GM21576 (cell line): ENCODE data around the gene ARHGAP19.
"Not testable (repeated sequence)": the region's sequence is repeated elsewhere in the genome, so short reads cannot be mapped to it uniquely, and the experiment has no call there.

Experiments used
- ATAC-seq: cut with Tn5 transposase; IDR thresholded peaks from one replicate; pipeline ENCODE4 v1.9.1; 2021; ENCODE audit warnings: mild to moderate bottlenecking, moderate library complexity; ENCODE audit not compliant: unreplicated experiment

ARHGAP19 gene

DNA sequence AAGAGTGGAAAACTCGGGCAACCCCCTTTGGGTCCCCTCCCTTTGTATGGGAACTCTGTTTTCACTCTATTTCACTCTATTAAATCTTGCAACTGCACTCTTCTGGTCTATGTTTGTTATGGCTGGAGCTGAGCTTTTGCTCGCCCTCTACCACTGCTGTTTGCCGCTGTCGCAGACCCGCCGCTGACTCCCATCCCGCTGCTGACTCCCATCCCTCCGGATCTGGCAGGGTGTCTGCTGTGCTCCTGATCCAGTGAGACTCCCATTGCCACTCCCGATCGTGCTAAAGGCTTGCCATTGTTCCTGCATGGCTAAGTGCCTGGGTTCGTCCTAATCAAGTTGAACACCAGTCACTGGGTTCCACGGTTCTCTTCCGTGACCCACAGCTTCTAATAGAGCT, 2.4 kb downstream of the ARHGAP19 start:
- ATAC-seq = not testable (repeated sequence)

DNA sequence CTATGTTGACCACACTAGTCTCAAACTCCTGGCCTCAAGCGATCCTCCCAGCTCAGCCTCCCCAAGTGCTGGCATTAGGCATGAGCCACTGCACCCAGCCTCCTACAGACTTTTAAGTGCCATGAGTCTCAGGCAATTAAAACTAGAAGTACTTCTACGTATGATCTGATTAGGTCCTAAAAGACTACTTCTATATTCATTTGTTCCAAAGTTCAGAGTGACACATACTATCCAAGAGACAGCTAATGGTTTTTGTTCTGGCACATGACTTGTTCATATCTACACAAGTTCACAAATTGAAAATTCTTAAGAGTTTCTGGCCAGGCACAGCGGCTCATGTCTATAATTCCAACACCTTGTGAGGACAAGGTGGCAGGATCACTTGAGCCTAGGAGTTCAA, 11.7 kb downstream of the ARHGAP19 start:
- ATAC-seq = no peak

- ATAC-seq = no peak
Observed at GRCh38 chr10:97279121-97279815, 13.2 kb downstream of the ARHGAP19 start.

- ATAC-seq = no peak
Observed at GRCh38 chr10:97278491-97278989, 13.9 kb downstream of the ARHGAP19 start.

DNA sequence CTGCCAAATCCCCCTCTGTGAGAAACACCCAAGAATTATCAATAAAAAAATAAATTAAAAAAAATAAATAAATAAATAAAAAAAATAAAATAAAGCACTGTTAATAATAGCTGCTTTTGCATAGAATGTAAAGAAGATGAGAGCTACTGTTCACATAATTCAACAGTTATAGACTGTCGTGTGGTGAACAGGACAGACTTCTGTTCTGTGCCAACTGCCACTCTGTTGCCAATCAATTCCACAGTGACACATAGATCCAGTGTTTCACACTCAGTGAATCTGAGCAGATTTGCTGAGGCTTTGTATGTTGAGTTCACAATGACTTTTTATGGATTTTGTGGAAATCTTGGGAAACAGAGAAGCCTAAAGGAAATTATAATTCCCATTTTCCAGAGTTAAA, 14.9 kb downstream of the ARHGAP19 start:
- no peak for ATAC-seq

GRCh38 chr10:97274828-97275227, 17.6 kb downstream of the ARHGAP19 start:
- ATAC-seq = no peak

DNA sequence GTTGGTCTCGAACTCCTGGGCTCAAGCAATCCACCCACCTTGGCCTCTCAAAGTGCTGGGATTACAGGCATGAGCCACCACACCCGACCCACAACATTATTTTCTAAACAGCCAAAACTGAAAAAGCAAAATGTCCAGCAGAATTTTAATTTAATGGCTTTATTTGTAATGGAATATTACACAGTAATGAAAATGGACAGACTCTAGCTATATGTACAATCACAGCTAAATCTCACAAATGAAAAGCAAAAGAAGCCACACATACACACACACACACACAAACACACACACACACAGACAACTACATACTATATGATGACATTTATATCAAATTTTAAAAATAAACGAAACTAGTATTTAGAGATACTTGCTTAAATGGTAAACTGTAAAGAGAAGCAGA, 18.7 kb downstream of the ARHGAP19 start:
- ATAC-seq = no peak

- no peak for ATAC-seq
Observed at GRCh38 chr10:97270523-97271154, 21.8 kb downstream of the ARHGAP19 start.

- no peak for ATAC-seq
Observed at GRCh38 chr10:97267671-97268070, 24.8 kb downstream of the ARHGAP19 start.

- not testable (repeated sequence) for ATAC-seq
Observed at GRCh38 chr10:97265095-97265494, 27.3 kb downstream of the ARHGAP19 start.

- no peak for ATAC-seq
Observed at GRCh38 chr10:97263971-97264370, 28.5 kb downstream of the ARHGAP19 start.

- no peak for ATAC-seq
Observed at GRCh38 chr10:97261656-97262055, 30.8 kb downstream of the ARHGAP19 start.

- no peak for ATAC-seq
Observed at GRCh38 chr10:97261183-97261582, 31.3 kb downstream of the ARHGAP19 start.

DNA sequence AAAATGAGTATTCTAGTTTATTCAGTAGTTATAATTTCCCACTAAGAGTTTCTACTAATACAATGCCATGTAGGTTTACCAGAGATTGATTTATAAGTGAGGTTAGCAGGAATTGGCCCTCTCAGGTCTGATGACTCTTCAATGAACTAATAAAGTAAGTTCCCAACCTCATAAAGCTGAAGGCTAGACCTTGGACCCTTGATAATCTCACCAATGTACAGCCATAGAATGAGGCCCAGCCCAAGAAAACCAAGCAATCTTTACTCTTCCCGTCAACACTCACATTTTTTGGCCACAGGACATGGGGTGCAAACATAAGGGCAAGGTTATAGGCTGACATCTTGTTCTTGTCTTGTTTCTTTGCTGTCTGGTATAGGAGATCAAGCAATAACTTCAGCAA, 33.3 kb downstream of the ARHGAP19 start:
- ATAC-seq = no peak

DNA sequence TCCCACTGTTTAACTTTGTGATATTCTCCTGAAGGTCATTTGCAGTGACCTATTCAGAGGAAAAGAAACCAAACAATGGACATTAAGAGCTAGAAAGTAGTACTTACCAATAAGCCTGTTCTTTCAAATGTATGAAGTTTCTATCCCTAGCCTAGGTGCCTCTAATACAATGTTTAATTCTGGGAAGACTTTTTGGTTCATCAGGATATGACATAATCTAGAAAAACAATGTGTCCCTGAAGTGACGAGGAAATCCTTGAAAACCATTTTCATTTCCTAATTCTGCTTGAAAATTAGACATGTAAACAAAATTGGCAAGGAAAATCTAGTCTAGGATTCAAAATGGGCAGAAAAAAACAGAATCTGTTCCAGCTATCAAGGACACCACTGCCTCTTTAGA, 36.1 kb downstream of the ARHGAP19 start:
- no peak for ATAC-seq

GRCh38 chr10:97255512-97256293, 36.7 kb downstream of the ARHGAP19 start:
- no peak for ATAC-seq

DNA sequence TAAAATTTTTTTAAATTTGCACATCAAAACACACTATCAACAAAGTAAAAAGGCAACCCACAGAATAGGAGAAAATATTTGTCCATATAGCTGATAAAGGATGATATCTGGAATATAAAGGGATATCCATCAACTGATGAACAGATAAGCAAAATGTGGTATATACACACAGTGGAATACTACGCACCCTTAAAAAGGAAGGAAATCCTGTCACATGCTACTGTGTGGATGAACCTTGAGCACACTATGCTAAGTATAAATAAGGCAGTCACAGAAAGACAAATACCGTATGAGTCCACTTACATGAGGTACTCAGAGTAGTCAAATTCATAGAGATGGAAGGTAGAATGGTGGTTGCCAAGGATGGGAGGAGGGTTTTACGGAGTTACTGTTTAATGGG, 37.7 kb downstream of the ARHGAP19 start:
- no peak for ATAC-seq

GRCh38 chr10:97250952-97251351, 41.5 kb downstream of the ARHGAP19 start:
- ATAC-seq = no peak

- no peak for ATAC-seq
Observed at GRCh38 chr10:97243836-97244235, 48.6 kb downstream of the ARHGAP19 start.

- no peak for ATAC-seq
Observed at GRCh38 chr10:97238855-97239254, 53.6 kb downstream of the ARHGAP19 start.

DNA sequence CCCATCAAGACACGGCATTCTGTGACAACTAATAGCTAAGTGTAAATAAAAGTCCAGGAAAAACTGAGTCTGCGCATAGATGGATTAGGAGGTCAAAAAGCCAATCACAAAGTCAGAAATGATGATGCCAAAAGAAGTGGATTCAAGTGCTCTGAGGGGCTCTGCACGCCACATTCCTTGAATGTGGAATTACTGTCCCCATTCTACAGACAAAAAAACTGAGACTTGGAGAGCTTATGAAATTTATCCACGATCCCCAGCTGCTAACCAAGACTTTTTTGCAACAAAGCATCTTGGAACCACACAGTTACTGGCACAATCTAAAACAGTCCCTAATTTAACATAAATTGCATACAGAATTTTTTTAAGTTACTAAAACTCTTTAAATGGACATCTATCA, 57.1 kb downstream of the ARHGAP19 start:
- ATAC-seq = no peak

DNA sequence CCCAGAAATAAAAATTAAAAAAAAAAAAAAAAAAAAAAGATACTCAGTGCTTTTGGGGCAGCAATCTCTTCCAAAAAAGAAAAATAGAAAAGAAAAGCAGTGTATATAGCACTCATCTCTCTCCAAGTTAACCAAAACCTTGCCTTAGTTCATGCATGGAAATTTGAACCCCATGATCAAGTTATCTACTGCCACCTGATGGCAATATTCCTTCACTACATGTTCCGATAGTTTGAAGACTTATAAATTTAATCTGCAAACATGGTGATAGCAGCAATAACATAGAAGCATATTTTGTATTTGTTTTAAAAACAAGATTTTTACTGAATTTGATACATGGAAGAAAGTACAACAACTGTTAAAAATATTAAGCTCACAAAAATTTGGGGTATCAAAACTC, 58.0 kb downstream of the ARHGAP19 start:
- ATAC-seq = no peak
